HEK293T (cell line): Measurements from ENCODE around the gene PLXDC1.

ENCODE experiments used
- CTCF ChIA-PET: fragments of 350-600 bp; formaldehyde crosslinking; extraction: SDS; loops from one replicate; lab custom pipeline; 2021; ENCODE audit warnings: antibody characterized with exemption, inconsistent platforms; lab: Yijun Ruan, JAX
- POLR2A ChIA-PET: fragments of 350-600 bp; formaldehyde crosslinking; extraction: SDS; loops from one replicate; lab custom pipeline; 2020; ENCODE audit warnings: antibody characterized with exemption, inconsistent platforms; lab: Yijun Ruan, JAX
- DNase-seq: peaks from one replicate; pipeline ENCODE4 v3.0.0; 2012; ENCODE audit warnings: mixed read lengths; ENCODE audit errors: extremely low spot score
- ARNT ChIP-seq: fragments of 450-650 bp; IDR thresholded peaks from 2 replicates; pipeline ENCODE4 v1.6.1; 2017; ENCODE audit warnings: mild to moderate bottlenecking
- BHLHE40 ChIP-seq: fragments of 450-650 bp; IDR thresholded peaks from 2 replicates; pipeline ENCODE4 v1.6.1; 2016; ENCODE audit warnings: mild to moderate bottlenecking, moderate library complexity, borderline replicate concordance
- CTBP1 ChIP-seq: fragments of 450-650 bp; IDR thresholded peaks from 2 replicates; pipeline ENCODE4 v1.6.1; 2016; ENCODE audit warnings: borderline replicate concordance
- ELF4 ChIP-seq: fragments of 450-650 bp; IDR thresholded peaks from 2 replicates; pipeline ENCODE4 v1.6.1; 2017; ENCODE audit warnings: antibody characterized with exemption
- FOXA1 ChIP-seq: fragments of 450-650 bp; IDR thresholded peaks from 2 replicates; pipeline ENCODE4 v1.6.1; 2016; ENCODE audit warnings: mild to moderate bottlenecking
- FOXK2 ChIP-seq: fragments of 450-650 bp; IDR thresholded peaks from 2 replicates; pipeline ENCODE4 v1.6.1; 2016; ENCODE audit warnings: mild to moderate bottlenecking
- FOXM1 ChIP-seq: fragments of 450-650 bp; IDR thresholded peaks from 2 replicates; pipeline ENCODE4 v1.6.1; 2017; ENCODE audit warnings: mild to moderate bottlenecking, borderline replicate concordance
- HDGF ChIP-seq: fragments of 450-650 bp; IDR thresholded peaks from 2 replicates; pipeline ENCODE4 v1.6.1; 2017; ENCODE audit warnings: antibody characterized with exemption, borderline replicate concordance
- L3MBTL2 ChIP-seq: fragments of 450-650 bp; conservative IDR thresholded peaks from 2 replicates; pipeline ENCODE4 v1.6.1; 2016; ENCODE audit warnings: mild to moderate bottlenecking
- LEF1 ChIP-seq: fragments of 450-650 bp; IDR thresholded peaks from 2 replicates; pipeline ENCODE4 v1.6.1; 2017; ENCODE audit warnings: mild to moderate bottlenecking, borderline replicate concordance
- NFRKB ChIP-seq: fragments of 450-650 bp; IDR thresholded peaks from 2 replicates; pipeline ENCODE4 v1.6.1; 2016; ENCODE audit warnings: mild to moderate bottlenecking, moderate library complexity
- PKNOX1 ChIP-seq: fragments of 450-650 bp; IDR thresholded peaks from 2 replicates; pipeline ENCODE4 v1.6.1; 2016
- SP1 ChIP-seq: fragments of 450-650 bp; IDR thresholded peaks from 2 replicates; pipeline ENCODE4 v1.6.1; 2017
- SUZ12 ChIP-seq: fragments of 450-650 bp; IDR thresholded peaks from 2 replicates; pipeline ENCODE4 v1.6.1; 2016; ENCODE audit warnings: mild to moderate bottlenecking
- TARDBP ChIP-seq: fragments of 450-650 bp; IDR thresholded peaks from 2 replicates; pipeline ENCODE4 v1.6.1; 2016
- ZNF384 ChIP-seq: fragments of 450-650 bp; IDR thresholded peaks from 2 replicates; pipeline ENCODE4 v1.6.1; 2016

PLXDC1 gene

GRCh38 chr17:39186481-39187002 lies 35.1 kb upstream of the PLXDC1 start:
- DNase-seq = no peak
- CTCF ChIA-PET = interaction anchor here (1.2 kb wide), 1 partner anchor 12 kb away, joined by 3 read pairs; no protein-coding TSS in a partner anchor
- POLR2A ChIA-PET = interaction anchor here (1.0 kb wide), 1 partner anchor 13 kb away, joined by 8 read pairs; the partner anchor contains the start of gene RPL19
- TF ChIP-seq ARNT = no peak
- TF ChIP-seq BHLHE40 = no peak
- TF ChIP-seq NFRKB = no peak
- no peak for TF ChIP-seq LEF1
- no peak for TF ChIP-seq FOXM1
- TF ChIP-seq L3MBTL2 = no peak

- ChIA-PET CTCF (interaction anchor here (0.9 to 1.6 kb wide), 3 partner anchors 9 to 200 kb away, joined by 4 to 10 read pairs (median 5); no protein-coding TSS in a partner anchor), POLR2A (interaction anchor here (0.7 to 1.7 kb wide), 3 partner anchors 10 to 16 kb away, joined by 3 to 7 read pairs (median 4); partner anchors contain the start of gene RPL19)
- TF ChIP-seq FOXM1 (no peak), ELF4 (no peak), ZNF384 (no peak), HDGF (no peak), LEF1 (no peak), ARNT (no peak), NFRKB (no peak), SP1 (no peak), FOXA1 (no peak), CTBP1 (no peak), TARDBP (no peak), L3MBTL2 (no peak), BHLHE40 (no peak), SUZ12 (no peak), PKNOX1 (no peak), FOXK2 (no peak)
- DNase-seq = no peak
Observed at GRCh38 chr17:39183720-39184119, 32.3 kb upstream of the PLXDC1 start.

GRCh38 chr17:39183045-39183444 lies 31.6 kb upstream of the PLXDC1 start:
- no peak for TF ChIP-seq FOXA1
- no peak for TF ChIP-seq NFRKB
- POLR2A ChIA-PET = interaction anchor here (0.7 to 1.7 kb wide), 3 partner anchors 10 to 17 kb away, joined by 3 to 7 read pairs (median 4); partner anchors contain the start of gene RPL19
- DNase-seq = no peak
- CTCF ChIA-PET = interaction anchor here (0.9 to 1.6 kb wide), 4 partner anchors 9 to 200 kb away, joined by 4 to 10 read pairs (median 5); no protein-coding TSS in a partner anchor

GRCh38 chr17:39181303-39181702 lies 29.9 kb upstream of the PLXDC1 start:
- ChIA-PET POLR2A (no interaction called here), CTCF (interaction anchor here (1.6 kb wide), 1 partner anchor 17 kb away, joined by 6 read pairs; no protein-coding TSS in a partner anchor)
- no peak for DNase-seq
- no peak for TF ChIP-seq PKNOX1
- TF ChIP-seq TARDBP = no peak
- TF ChIP-seq L3MBTL2 = no peak
- TF ChIP-seq FOXK2 = no peak
- TF ChIP-seq ELF4 = no peak
- TF ChIP-seq SP1 = no peak
- TF ChIP-seq CTBP1 = no peak
- no peak for TF ChIP-seq ZNF384
- no peak for TF ChIP-seq BHLHE40
- no peak for TF ChIP-seq NFRKB
- no peak for TF ChIP-seq ARNT

- ChIA-PET POLR2A (interaction anchor here (1.7 kb wide), 1 partner anchor 21 kb away, joined by 6 read pairs; the partner anchor contains the start of gene RPL19), CTCF (interaction anchor here (0.9 to 1.1 kb wide), 4 partner anchors 14 to 58 kb away, joined by 3 to 4 read pairs (median 3); no protein-coding TSS in a partner anchor)
- DNase-seq = no peak
- no peak for TF ChIP-seq LEF1
- TF ChIP-seq HDGF = no peak
- no peak for TF ChIP-seq TARDBP
- no peak for TF ChIP-seq L3MBTL2
- no peak for TF ChIP-seq FOXM1
Observed at GRCh38 chr17:39178536-39178935, 27.1 kb upstream of the PLXDC1 start.

GRCh38 chr17:39177256-39177655 lies 25.8 kb upstream of the PLXDC1 start:
- ChIA-PET POLR2A (interaction anchor here (1.3 to 1.7 kb wide), 3 partner anchors 12 to 323 kb away, joined by 4 to 6 read pairs (median 4); partner anchors contain the start of genes RPL19 and RPL23), CTCF (no interaction called here)
- TF ChIP-seq CTBP1 (no peak), ELF4 (no peak), ARNT (no peak), FOXK2 (no peak), L3MBTL2 (no peak), SUZ12 (no peak), PKNOX1 (no peak), ZNF384 (no peak), FOXA1 (no peak), SP1 (no peak), NFRKB (no peak), FOXM1 (no peak), BHLHE40 (no peak), LEF1 (no peak), TARDBP (no peak), HDGF (no peak)
- DNase-seq = no peak
